Measurements from ENCODE around the gene HEG1. TPM values are rescaled to one million over a fixed set of nuclear protein-coding genes. Genes with fewer than 3 reads are reported as not detected.

HEG1 gene
- total and polyA plus RNA-seq, 2 of the 8 experiments (the other 6 are each of a cell fraction or from before 2014, with no cell fraction given), result 5.3 to 9.7 TPM

GRCh38 chr3:125022206-125022605, 33.6 kb downstream of the HEG1 start:
- Histone ChIP-seq H3K79me2 (ENCODE audit: control insufficient read depth in 1 of 2, insufficient read depth in 2 of 2, low read length in 2 of 2) (no peaks in the 10 kb centered on the region), H3K79me1 (ENCODE audit: low read depth, low read length) (0 out of 2 replicates have a peak, but pooled peaks cover 2% of the 10 kb centered on the region), H2AK5ac (ENCODE audit: low read depth, low read length) (no peak overlapping the region), H3K27me3 (replicated peaks in 1 of 4; ENCODE audit: control insufficient read depth in 3 of 4, extremely low read depth in 1 of 4, insufficient read depth in 3 of 4, low read length in 3 of 4) (no peaks in the 10 kb centered on the region), H3K4me1 (replicated peaks in 1 of 4; ENCODE audit: control insufficient read depth in 3 of 4, insufficient read depth in 4 of 4, low read length in 3 of 4) (no peaks in the 10 kb centered on the region), H2BK12ac (ENCODE audit: low read depth, low read length) (no peak overlapping the region), H2AFZ (ENCODE audit: low read length) (no peak overlapping the region), H2BK15ac (ENCODE audit: low read length) (no peak overlapping the region), H3K23me2 (ENCODE audit: low read depth, low read length) (no peaks in the 10 kb centered on the region), H3K4me3 (ENCODE audit: extremely low read depth in 1 of 4, insufficient read depth in 2 of 4, low read depth in 3 of 4, low read length in 4 of 4) (no peak overlapping the region), H3K14ac (ENCODE audit: insufficient read length) (no peak overlapping the region), H4K20me1 (replicated peaks in 1 of 2; ENCODE audit: control insufficient read depth in 1 of 2, insufficient read depth in 2 of 2, low read length in 2 of 2) (no peaks in the 10 kb centered on the region), H3K36me3 (ENCODE audit: control insufficient read depth in 2 of 4, insufficient read depth in 4 of 4, low read length in 3 of 4) (peaks cover 0 to 37% (median 8%) of the 10 kb centered on the region in 4 experiments; a peak in 6 of 8 replicates), H3K18ac (ENCODE audit: extremely low read depth, low read length) (no peak overlapping the region), H4K8ac (ENCODE audit: extremely low read depth, insufficient read depth, low read length) (no peak overlapping the region), H3K56ac (replicated peaks; ENCODE audit: insufficient read length, low read depth, low read length) (no peak overlapping the region), H3K4me2 (ENCODE audit: insufficient read depth in 1 of 2, low read depth in 2 of 2, low read length in 2 of 2) (no peak overlapping the region), H2BK5ac (ENCODE audit: low read depth, low read length) (no peak overlapping the region), H4K5ac (ENCODE audit: insufficient read length, low read depth, low read length) (no peak overlapping the region), H3K27ac (ENCODE audit: low read depth, low read length) (no peak overlapping the region), H2BK120ac (replicated peaks; ENCODE audit: low read depth, low read length) (no peak overlapping the region), H3K9ac (replicated peaks in 1 of 4; ENCODE audit: extremely low read depth in 1 of 4, low read depth in 3 of 4, low read length in 3 of 4) (no peak overlapping the region), H3K23ac (ENCODE audit: insufficient read length) (no peak overlapping the region), H2BK20ac (ENCODE audit: low read length) (no peak overlapping the region), H3K9me3 (ENCODE audit: insufficient read depth in 2 of 2, low read depth in 1 of 2, low read length in 1 of 2) (no peaks in the 10 kb centered on the region), H3K4ac (replicated peaks; ENCODE audit: insufficient read length, low read depth, low read length) (no peak overlapping the region), H4K91ac (replicated peaks; ENCODE audit: insufficient read length, low read length) (no peak overlapping the region)
- ChIA-PET POLR2A (ENCODE audit: partially characterized antibody) (interaction anchor here (0.6 kb wide), 1 partner anchor 485 kb away, joined by 3 read pairs; no protein-coding TSS in a partner anchor), CTCF (ENCODE audit: partially characterized antibody) (interaction anchor here (0.9 to 1.4 kb wide), 3 partner anchors 10 to 27 kb away, joined by 3 to 5 read pairs (median 3); no protein-coding TSS in a partner anchor)
- no peak for FAIRE-seq
- DNase-seq (ENCODE audit: low read depth in 1 of 2, low spot score in 2 of 2), result no peak
- TF ChIP-seq CHD2 (IDR thresholded peaks at IDR 0.05; ENCODE audit: low read length) (no peak), HDAC6 (IDR thresholded peaks at IDR 0.05; ENCODE audit: low read depth, low read length) (no peak), ASH2L (IDR thresholded peaks at IDR 0.05; ENCODE audit: low read length) (no peak), FOSL1 (IDR thresholded peaks at IDR 0.05; ENCODE audit: insufficient read depth, low read depth, low read length) (no peak), TAF7 (optimal IDR thresholded peaks at IDR 0.05; ENCODE audit: borderline replicate concordance, low read depth, low read length) (no peak), GTF2F1 (IDR thresholded peaks at IDR 0.05; ENCODE audit: borderline replicate concordance, low read depth, low read length) (no peak), RNF2 (IDR thresholded peaks at IDR 0.05; ENCODE audit: borderline replicate concordance, low read depth, low read length, missing control alignments, poor library complexity, severe bottlenecking) (no peak), TEAD4 (IDR thresholded peaks at IDR 0.05; ENCODE audit: low read depth, low read length) (no peak), POLR2A (IDR thresholded peaks at IDR 0.05; ENCODE audit: control extremely low read depth in 1 of 2, low read depth in 2 of 2, low read length in 2 of 2) (no peak), RBBP5 (IDR thresholded peaks at IDR 0.05; ENCODE audit: borderline replicate concordance, low read depth, low read length) (no peak), KDM5A (IDR thresholded peaks at IDR 0.05; ENCODE audit: low read length) (no peak), RFX5 (IDR thresholded peaks at IDR 0.05; ENCODE audit: borderline replicate concordance, low read depth, low read length) (no peak), EP300 (IDR thresholded peaks at IDR 0.05; ENCODE audit: borderline replicate concordance in 1 of 2, low read depth in 2 of 2, low read length in 2 of 2) (no peak), SRF (IDR thresholded peaks at IDR 0.05; ENCODE audit: low read depth, low read length) (no peak)
- 87% methylated on average over 2 of the region's 2 CpGs; no CpG with 5 or more reads in 1 of the 2 experiments for WGBS, 2 experiments (ENCODE audit: extremely low coverage in 1 of 2, insufficient coverage in 1 of 2, insufficient read length in 1 of 2, insufficient replicate concordance in 2 of 2, low coverage in 1 of 2, low lambda C conversion rate in 2 of 2, missing lambda C conversion rate in 1 of 2)

All from H1 (cell line).